Gastroesophageal sphincter (tissue), 4 donors: ENCODE data around the gene PITPNB. TPM values are rescaled to one million over a fixed set of nuclear protein-coding genes. Genes with fewer than 3 reads are reported as not detected.

ENCODE experiments used
- ATAC-seq: fragments of 150-250 bp; one replicate; pipeline ENCODE4 v1.9.1; 2016; ENCODE audit warnings: mild to moderate bottlenecking, moderate library complexity
- H3K27ac ChIP-seq, 4 donors: fragments of 200-600 bp; sonication (generic) in 3 of 4; 1 replicate in 3 of 4; 2 replicates in 1 of 4; pipeline ENCODE4 v1.5.1; 2016 to 2019
- H3K27me3 ChIP-seq: fragments of 200-600 bp; sonication (generic); one replicate; pipeline ENCODE4 v1.5.1; 2019
- H3K36me3 ChIP-seq, 2 donors: fragments of 200-600 bp; sonication (generic); one replicate each; pipeline ENCODE4 v1.5.1; 2019; ENCODE audit warnings: control low read depth in 1 of 2
- H3K4me1 ChIP-seq, 3 donors: fragments of 200-600 bp; sonication (generic); 1 replicate in 2 of 3; 2 replicates in 1 of 3; pipeline ENCODE4 v1.5.1; 2016 to 2019; ENCODE audit warnings: control low read depth in 2 of 3
- H3K4me3 ChIP-seq, 2 donors: fragments of 200-600 bp; sonication (generic); one replicate each; pipeline ENCODE4 v1.5.1; 2019; ENCODE audit warnings: mild to moderate bottlenecking in 1 of 2, moderate library complexity in 1 of 2
- H3K9me3 ChIP-seq, 3 donors: fragments of 200-600 bp; sonication (generic); one replicate each; pipeline ENCODE4 v1.5.1; 2017 to 2019; ENCODE audit warnings: control low read depth in 2 of 3
- EP300 ChIP-seq: sonication (generic); formaldehyde crosslinking; IDR thresholded peaks from one replicate; pipeline ENCODE4 v1.6.1; 2017; ENCODE audit warnings: antibody characterized with exemption, mild to moderate bottlenecking
- POLR2A ChIP-seq, 2 donors: fragments of 450-650 bp; IDR thresholded peaks; one replicate each; pipeline ENCODE4 v1.6.1; 2017; ENCODE audit warnings: antibody characterized with exemption in 2 of 2, mild to moderate bottlenecking in 2 of 2, moderate library complexity in 1 of 2
- POLR2AphosphoS5 ChIP-seq: sonication (generic); formaldehyde crosslinking; IDR thresholded peaks from one replicate; pipeline ENCODE4 v1.6.1; 2017; ENCODE audit warnings: antibody characterized with exemption
- WGBS, 2 donors: methylation state at CpG; one replicate each; pipeline ENCODE4 v1.1.5; 2018; ENCODE audit warnings: low coverage in 1 of 2; 5-methylcytosine and 5-hydroxymethylcytosine counted together
- total RNA-seq, 4 donors: library from RNA; depleted of rRNA; stranded (reverse); fragments of >200 nt; gene quantifications; one replicate each; pipeline ENCODE4 v1.1.0, GENCODE V29; 2016
- TF ChIP-seq, protein P1 (sequence below), 4 experiments: fragments of 200-600 bp in 2 of 4; fragments of 450-650 bp in 2 of 4; sonication (generic) in 1 of 4; IDR thresholded peaks; one replicate each; pipeline ENCODE4 v1.5.1; 2017 to 2019; ENCODE audit warnings: antibody characterized with exemption in 4 of 4, mild to moderate bottlenecking in 2 of 4, moderate library complexity in 2 of 4

PITPNB gene
- total RNA-seq, 4 donors from 2014 or later = 62.8 to 103 (median 96.6) TPM

DNA sequence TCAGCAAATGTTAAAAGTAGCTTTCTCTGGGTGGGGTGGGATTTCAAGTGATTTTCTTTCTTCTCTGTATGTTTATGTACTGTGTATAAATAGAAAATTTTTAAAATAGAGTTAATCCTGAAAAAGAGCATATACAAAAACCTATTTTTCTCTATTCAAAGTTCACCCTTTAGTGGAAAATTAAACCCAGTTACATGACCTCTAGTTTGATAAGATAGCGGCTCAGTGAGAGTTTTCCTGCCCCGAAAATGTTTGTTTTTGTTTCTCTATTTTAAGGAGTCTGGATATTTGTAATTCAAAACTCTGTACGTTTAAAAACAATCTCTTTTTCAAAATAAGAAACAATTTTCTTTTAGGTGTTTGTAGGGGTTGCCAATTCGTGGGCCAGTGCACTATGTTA, 42.1 kb upstream of the PITPNB start:
- no peak for ATAC-seq
- Histone ChIP-seq H3K27me3 (no peaks in the 10 kb centered on the region), H3K27ac (no peak overlapping the region), H3K4me3 (no peak overlapping the region), H3K9me3 (no peaks in the 10 kb centered on the region), H3K36me3 (no peaks in the 10 kb centered on the region), H3K4me1 (no peaks in the 10 kb centered on the region)
- 79 to 91% methylated on average over 4 of the region's 4 CpGs for WGBS, 2 donors
- TF ChIP-seq EP300 (no peak), POLR2AphosphoS5 (no peak), POLR2A (IDR thresholded peaks at IDR 0.05) (no peak)
- TF ChIP-seq, protein P1, sequence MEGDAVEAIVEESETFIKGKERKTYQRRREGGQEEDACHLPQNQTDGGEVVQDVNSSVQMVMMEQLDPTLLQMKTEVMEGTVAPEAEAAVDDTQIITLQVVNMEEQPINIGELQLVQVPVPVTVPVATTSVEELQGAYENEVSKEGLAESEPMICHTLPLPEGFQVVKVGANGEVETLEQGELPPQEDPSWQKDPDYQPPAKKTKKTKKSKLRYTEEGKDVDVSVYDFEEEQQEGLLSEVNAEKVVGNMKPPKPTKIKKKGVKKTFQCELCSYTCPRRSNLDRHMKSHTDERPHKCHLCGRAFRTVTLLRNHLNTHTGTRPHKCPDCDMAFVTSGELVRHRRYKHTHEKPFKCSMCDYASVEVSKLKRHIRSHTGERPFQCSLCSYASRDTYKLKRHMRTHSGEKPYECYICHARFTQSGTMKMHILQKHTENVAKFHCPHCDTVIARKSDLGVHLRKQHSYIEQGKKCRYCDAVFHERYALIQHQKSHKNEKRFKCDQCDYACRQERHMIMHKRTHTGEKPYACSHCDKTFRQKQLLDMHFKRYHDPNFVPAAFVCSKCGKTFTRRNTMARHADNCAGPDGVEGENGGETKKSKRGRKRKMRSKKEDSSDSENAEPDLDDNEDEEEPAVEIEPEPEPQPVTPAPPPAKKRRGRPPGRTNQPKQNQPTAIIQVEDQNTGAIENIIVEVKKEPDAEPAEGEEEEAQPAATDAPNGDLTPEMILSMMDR (IDR thresholded peaks at IDR 0.05) = no peak

DNA sequence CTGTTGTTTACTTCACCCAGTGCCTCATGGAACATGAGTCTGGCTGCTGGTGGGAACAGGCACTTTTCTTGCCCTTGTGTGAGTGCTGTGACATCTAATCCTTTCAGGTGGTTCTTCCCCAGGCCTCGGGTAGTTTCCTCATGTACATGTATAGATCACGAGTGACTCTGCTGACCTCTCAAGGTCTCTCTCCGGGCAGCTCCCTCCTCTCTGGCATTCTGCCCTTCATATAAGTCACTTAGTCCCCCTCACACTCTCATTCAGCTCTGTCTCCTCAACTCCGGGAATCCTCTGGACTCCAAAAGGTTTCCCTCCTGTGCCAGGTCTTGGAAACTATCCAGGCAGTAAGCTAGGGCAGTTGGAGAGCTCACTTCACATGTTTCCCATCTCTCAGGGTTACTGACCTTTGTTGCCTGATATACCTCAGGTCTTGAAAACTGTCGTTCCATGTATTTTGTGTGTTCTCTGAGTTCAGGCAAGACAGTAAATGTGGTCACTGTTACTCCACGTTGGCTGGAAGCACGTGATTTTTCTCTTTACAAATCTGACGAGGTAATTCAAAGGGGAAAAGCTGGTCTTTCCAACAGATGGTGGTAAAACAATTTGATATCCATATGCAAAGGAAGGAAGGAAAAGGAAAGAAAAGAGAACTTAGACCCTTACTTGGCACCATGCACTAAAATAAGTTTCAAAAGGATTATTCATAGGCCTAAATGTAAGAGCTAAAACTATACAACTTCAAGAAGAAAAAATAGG, 40.5 kb upstream of the PITPNB start:
- Histone ChIP-seq H3K9me3 (no peaks in the 10 kb centered on the region), H3K27ac (no peak overlapping the region), H3K4me1 (no peaks in the 10 kb centered on the region), H3K4me3 (no peak overlapping the region), H3K36me3 (no peaks in the 10 kb centered on the region), H3K27me3 (no peaks in the 10 kb centered on the region)
- ATAC-seq = no peak
- no peak for TF ChIP-seq EP300
- TF ChIP-seq POLR2AphosphoS5 = no peak
- TF ChIP-seq, protein P1 (IDR thresholded peaks at IDR 0.05) = no peak
- TF ChIP-seq POLR2A (IDR thresholded peaks at IDR 0.05) = no peak
- WGBS, 2 donors = 75 to 90% methylated on average over 2 to 8 of the region's 8 CpGs

DNA sequence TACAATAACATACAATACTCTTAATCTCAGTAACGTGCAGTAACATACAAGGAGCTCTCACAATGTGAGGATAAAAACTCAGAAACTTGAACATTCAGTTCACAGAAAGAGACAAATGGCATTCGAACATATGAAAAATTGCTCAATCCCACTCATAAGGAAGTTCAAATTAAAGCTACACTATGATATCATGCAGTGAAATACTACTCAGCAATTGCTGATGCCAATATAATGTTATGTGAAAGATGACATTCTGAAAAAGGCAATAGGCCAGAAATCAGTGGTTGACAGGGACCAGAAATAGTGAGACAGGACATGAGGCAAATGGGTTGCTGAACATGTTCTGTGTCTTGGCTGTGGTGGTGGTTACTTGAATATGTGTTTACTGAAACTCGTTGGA, 33.7 kb upstream of the PITPNB start:
- 64 to 83% methylated on average over 1 to 3 of the region's 3 CpGs for WGBS, 2 donors
- Histone ChIP-seq H3K36me3 (peaks cover 0 to 4% of the 10 kb centered on the region in 2 donors), H3K4me3 (no peak overlapping the region), H3K27ac (no peak overlapping the region), H3K4me1 (peaks cover 0 to 9% (median 4%) of the 10 kb centered on the region in 3 donors), H3K27me3 (no peaks in the 10 kb centered on the region), H3K9me3 (no peaks in the 10 kb centered on the region)
- no peak for ATAC-seq
- TF ChIP-seq, protein P1 (IDR thresholded peaks at IDR 0.05) = no peak
- TF ChIP-seq EP300 (no peak), POLR2AphosphoS5 (no peak), POLR2A (IDR thresholded peaks at IDR 0.05) (no peak)

DNA sequence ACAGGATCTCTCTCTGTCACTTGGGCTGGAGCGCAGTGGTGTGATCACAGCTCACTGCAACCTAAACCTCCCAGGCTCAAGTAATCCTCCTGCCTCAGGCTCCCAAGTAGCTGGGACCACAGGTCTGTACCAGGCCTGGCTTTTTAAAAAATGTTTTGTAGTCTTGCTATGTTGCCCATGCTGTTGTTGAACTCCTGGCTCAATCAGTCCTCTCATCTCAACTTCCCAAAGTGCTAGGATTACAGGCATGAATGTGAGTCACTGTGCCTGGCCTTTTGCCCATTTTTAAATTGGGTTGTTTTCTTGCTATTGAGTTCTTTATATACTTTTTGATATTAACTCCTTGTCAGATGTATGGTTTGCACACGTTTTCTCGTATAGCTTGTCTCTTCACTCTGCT, 33.0 kb upstream of the PITPNB start:
- peak; percentile 22 for ATAC-seq
- WGBS, 2 donors = 89 to 92% methylated on average over 2 to 3 of the region's 3 CpGs
- Histone ChIP-seq H3K4me1 (peaks cover 0 to 9% (median 4%) of the 10 kb centered on the region in 3 donors), H3K36me3 (peaks cover 0 to 11% of the 10 kb centered on the region in 2 donors), H3K27me3 (no peaks in the 10 kb centered on the region), H3K27ac (no peak overlapping the region), H3K4me3 (no peak overlapping the region), H3K9me3 (no peaks in the 10 kb centered on the region)
- TF ChIP-seq, protein P1 (IDR thresholded peaks at IDR 0.05) = no peak
- TF ChIP-seq EP300 (no peak), POLR2AphosphoS5 (no peak), POLR2A (IDR thresholded peaks at IDR 0.05) (no peak)

DNA sequence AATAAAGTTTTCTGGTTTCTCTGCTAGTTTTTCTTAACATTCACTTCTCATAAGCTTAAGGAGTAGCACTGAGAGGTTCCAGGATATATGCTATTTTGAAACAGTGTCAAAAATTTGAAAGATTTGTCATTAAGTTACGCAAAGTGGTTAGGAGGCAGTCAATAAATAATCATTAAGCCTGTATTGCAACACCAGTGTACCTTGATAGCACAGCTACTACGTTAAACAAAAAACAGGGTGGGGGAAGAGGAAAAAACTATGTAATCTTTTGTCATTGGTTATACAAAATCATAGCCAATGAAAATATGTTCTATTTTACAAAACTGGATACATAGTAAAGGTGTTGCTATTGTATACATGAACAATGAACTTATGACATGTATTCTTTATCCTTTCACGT, 30.4 kb upstream of the PITPNB start:
- ATAC-seq = no peak
- TF ChIP-seq, protein P1 (IDR thresholded peaks at IDR 0.05) = no peak
- no peak for TF ChIP-seq EP300
- no peak for TF ChIP-seq POLR2A (IDR thresholded peaks at IDR 0.05)
- TF ChIP-seq POLR2AphosphoS5 = no peak
- WGBS, 2 donors = 85 to 90% methylated on average over 3 of the region's 3 CpGs
- no peaks in the 10 kb centered on the region for H3K9me3 ChIP-seq
- no peaks in the 10 kb centered on the region for H3K27me3 ChIP-seq
- H3K27ac ChIP-seq = no peak overlapping the region
- peaks cover 0 to 9% (median 4%) of the 10 kb centered on the region in 3 donors for H3K4me1 ChIP-seq
- H3K4me3 ChIP-seq = no peak overlapping the region
- H3K36me3 ChIP-seq = peaks cover 0 to 12% of the 10 kb centered on the region in 2 donors
